Stimulated activated CD4-positive, alpha-beta T cell treated with anti-CD3 and anti-CD28 coated beads, TNF-alpha, amount 100 ng/mL, for 24 hours (primary cell): ENCODE results near the gene GLCCI1.
"Not testable (repeated sequence)": the region's sequence is repeated elsewhere in the genome, so short reads cannot be mapped to it uniquely, and the experiment has no call there.

Experiments used
- DNase-seq, 3 experiments: peaks; one replicate each; pipeline ENCODE4 v3.0.0-alpha.2; 2020; ENCODE audit warnings: low read depth in 3 of 3

Gene GLCCI1

DNA sequence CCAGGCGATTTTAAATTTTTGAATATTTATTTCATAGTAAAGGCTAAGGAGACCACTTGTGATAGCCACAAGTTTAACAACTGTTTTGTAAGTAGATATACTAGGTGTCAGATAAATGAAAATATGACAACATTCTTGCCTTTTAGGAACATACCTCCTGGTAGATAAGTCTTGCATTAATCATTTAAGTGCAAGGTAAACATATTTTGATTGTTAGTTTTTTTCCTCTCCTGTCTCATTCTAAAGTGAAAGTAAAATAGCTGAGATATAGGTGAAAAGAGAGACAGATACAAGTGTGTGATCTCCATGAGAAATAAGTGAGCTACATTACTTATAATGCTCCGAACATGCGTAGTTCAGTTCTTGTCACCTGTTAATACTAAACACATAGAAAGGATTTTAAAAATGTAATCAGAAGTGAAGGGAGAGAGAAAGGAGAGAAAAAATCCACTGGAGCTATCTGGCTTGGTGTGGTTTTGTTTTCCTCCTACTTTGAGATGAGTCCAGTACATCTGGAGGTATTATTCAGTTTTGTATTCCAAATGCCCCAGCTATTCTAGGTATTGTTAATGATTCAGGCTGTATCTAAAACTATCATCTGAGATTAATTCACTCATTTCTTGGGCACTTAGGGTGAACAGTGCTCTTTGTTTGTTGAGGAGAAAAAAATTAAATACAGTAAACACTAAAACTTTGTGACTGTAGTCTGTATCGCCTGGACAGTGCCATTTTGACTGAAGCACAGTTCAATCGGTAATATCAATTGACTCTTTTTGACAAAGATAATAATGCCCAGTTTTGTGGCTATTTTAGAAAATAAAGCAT lies 21.2 kb downstream of the GLCCI1 start:
- DNase-seq, result no peak

DNA sequence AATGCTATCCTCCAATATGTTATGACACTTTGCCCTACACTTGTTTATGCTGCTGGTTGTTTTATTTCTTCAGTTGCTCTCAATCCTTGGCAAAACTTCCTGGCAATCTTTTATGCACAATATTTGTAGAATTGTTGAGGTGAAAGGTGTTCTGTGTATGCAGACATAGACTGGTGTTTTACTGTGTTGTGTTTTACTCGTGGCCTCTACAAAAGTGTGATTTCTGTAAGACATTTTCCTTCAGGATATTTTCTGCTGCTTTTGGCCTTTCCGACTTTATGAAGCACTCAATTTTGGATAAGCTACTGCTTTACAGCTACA lies 21.8 kb downstream of the GLCCI1 start:
- no peak for DNase-seq

DNA sequence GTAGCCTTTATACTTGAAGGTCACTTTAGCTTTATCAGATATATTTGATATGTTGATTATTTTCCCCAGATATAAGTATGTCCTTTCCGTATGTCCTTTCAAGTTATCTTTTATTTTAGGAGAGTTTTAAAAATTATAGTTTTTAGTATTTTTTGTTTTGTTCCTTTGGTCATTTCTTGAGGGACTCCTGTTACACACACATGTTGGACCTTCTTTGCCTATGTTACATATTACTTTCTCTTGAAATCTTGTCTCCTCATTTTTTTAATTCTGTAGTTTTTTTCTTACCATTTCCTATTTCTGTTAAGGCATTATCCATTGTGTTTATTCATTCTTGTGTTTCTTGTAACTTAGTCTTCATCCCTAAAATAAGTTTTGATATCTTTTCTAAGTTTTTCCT lies 23.9 kb downstream of the GLCCI1 start:
- no peak for DNase-seq

DNA sequence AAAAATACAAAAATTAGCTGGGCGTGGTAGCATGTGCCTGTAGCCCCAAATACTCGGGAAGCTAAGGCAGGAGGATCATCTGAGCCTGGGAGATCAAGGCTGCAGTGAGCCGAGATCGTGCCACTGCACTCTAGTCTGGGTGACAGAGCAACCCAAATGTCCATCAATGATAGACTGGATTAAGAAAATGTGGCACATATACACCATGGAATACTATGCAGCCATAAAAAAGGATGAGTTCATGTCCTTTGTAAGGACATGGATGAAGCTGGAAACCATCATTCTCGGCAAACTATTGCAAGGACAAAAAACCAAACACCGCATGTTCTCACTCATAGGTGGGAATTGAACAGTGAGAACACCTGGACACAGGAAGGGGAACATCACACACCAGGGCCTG lies 26.8 kb downstream of the GLCCI1 start:
- DNase-seq, result not testable (repeated sequence)

DNA sequence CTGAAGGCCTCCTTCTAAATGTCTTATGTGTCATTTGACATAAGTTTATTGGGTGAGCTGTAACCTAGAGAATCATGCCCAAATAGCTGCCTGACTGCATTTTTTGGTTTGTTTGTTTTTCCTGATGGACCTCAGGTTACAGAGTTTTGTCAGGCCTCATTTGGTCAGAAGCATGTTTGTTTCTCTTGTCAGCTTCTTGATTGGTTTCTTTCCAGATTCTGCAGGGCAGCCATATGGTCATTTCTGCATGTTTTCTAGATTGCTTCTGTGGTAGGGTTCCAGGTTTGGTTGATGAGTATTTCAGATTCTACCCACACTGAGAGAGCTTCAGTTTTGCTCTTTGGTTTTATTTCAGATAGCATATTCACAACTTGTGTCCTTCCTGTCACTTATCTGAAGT lies 28.0 kb downstream of the GLCCI1 start:
- no peak for DNase-seq

DNA sequence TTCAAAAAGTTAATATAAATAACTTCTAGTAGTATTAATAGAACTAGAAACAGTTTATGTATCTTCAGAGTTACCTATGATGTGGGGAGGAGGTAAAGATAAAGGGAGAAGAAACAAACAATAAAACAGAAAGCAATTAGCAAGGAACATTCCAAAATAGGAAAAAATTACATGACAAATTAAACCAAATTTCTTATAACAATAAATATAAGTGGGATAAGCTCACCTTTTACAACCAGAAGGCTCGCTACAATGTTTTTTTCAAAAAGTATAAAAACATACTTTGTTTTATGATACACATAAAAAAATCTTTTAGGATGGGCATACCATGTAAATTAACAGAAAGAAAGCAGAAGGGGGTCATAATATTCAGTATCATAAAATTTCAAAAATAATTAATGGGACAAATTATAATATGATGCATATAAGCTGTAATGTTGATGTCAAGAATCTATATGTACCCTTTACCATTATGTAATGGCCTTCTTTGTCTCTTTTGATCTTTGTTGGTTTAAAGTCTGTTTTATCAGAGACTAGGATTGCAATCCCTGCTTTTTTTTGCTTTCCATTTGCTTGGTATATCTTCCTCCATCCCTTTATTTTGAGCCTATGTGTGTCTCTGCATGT lies 31.8 kb downstream of the GLCCI1 start:
- no peak for DNase-seq

DNA sequence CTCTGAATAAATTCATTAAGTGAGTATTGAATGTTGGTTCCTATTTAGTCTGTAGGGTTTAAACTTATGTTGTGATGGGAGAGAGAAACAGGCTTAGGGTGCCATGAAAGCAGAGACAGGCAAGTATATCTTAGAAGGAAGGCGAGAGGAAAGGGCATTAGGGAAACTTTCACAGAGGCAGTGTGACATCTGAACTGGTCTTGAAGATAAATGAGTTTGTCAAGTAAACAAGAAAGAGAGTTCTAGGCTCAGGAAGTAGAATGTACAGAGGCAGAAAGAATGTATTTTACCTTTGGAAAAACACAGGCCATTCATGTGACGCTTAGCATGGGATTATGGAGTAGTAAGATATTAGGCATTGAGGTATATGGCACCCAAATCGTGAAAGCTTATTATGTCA lies 34.5 kb downstream of the GLCCI1 start:
- DNase-seq, result no peak

DNA sequence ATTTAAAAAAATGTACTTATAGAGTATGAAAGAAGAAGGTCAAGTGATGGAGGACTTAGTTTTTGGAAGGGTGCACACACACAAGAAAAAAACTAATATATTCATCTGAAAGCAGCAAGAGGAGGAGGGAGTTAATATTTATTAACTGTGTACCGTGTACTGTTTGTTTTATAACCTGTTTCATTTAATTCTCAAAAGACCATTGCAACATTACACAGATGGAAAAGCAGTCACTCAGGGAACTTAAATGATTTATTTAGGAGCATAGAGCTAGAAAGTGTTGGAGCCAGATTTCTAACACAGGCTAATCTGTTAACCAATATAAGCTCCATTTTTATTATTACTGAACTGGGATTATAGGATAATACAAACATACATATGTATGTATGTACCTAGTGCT lies 36.7 kb downstream of the GLCCI1 start:
- DNase-seq, result no peak

DNA sequence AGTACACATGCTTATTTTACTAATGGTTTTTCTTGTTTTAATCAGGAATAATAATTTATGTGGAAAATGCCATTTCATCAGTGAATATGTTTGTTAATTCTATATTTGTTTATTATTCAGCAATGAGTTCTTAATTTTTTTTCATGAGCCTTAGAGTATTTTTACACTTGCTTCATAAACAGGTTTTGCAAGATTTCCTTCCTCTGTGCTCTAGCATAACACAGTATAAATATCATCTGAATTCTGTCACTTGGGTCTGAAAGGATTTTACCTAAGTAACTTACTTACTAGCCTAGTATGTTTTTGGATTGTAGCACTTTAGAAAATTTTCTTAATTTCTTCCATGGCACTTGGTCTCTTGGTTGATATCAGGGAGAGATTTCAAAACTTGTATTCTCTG lies 45.8 kb downstream of the GLCCI1 start:
- DNase-seq, result no peak

DNA sequence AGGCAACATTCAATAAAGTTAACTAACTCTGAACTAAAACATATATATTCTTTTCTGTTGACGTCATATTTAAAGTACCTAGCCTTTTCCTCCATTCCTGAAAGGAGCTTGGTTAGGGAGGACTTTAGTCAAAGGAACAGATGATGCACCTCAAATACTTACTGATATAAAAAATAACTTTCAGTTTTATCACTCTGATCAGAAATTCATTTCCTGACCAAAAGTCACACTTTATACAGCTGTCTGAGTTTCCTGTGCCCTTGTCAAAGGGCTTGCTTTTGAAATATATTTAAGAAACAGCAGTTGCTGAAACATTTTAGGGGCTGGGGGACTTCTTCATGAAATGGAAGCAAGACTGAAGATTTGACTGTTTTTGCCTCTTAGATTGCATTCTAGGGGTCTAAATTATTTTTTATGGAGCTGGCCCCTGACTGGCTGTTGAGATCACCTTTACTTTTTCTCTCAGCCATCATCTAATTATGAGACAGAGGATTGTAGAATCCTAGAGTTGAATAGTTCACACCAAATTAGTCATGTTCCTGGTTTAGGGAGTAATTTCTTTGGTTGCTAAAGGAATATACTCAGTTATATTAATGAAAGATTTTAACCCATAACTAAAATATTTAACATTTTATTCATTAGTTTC lies 46.6 kb downstream of the GLCCI1 start:
- DNase-seq, result no peak

DNA sequence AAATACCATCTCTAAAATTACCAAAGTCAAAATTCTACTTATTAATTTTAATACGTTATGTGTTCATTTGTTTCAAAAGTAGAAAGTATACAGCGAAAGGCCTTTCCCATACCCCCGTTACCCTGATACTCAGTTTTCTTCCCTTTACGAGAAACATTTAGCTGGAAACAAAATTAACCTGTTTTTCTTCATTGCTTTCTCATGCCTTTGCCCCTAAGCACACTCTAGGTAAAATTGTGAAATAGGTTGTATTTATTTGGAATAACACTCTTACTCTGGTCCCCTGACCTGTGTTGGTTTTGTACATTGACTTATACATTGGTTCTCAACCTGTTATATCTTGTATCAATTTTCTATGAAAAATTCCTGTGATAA lies 47.1 kb downstream of the GLCCI1 start:
- no peak for DNase-seq

DNA sequence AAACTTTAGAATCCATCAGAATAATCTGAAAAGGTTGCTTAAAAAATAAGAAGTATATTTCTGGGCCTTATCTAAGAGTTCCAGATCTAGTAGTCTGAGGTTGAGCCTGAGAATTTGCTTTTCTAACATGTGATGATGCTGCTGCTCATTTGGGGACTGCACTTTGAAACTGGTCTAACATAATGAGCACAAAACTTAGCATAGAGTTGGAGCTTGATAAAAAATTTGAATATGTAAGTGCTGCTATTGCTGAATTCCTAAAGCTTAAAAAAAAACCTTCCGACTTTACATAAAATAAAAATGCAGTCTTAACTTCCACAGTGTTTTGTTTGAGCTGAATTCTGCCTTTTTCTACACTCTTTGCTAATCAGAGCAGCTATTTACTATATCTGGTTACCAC lies 48.8 kb downstream of the GLCCI1 start:
- DNase-seq, result no peak

DNA sequence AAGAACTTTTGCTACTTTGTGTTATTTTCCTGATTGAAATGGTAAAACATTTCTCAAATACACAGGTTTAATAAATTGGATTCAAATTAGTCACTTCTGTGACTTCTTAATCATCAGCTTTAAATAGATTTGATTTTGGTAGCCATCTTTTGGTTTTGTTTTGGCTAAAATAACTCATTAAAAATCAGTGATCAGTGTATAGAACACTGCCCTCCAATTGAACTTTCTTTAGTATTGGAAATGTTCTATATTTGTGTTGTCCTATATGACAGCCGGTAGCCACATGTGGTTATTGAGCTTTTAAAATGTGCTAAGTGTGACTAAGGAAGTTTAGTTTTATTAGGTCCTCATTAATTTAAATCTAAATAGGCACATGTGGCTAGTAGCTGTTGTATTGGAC lies 50.4 kb downstream of the GLCCI1 start:
- DNase-seq, result no peak

DNA sequence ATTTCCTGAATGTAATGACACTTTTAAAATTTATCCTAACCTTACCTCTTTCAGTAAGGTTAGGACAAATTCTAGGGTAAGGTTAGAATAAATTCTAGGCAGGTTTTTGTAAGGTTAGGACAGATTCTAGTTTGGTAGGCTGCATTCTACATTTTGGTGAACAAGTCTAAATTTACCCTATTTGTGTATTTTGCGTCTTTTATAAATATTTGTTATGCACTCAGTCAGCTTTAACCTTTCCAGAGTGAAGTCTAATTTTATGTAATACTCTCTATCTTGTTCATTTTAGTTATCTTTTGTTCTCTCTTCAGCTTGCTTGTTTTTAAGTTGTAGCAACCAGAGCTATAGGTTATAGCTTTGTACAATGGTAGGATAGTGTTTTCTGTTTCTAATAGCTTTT lies 54.0 kb downstream of the GLCCI1 start:
- no peak for DNase-seq

DNA sequence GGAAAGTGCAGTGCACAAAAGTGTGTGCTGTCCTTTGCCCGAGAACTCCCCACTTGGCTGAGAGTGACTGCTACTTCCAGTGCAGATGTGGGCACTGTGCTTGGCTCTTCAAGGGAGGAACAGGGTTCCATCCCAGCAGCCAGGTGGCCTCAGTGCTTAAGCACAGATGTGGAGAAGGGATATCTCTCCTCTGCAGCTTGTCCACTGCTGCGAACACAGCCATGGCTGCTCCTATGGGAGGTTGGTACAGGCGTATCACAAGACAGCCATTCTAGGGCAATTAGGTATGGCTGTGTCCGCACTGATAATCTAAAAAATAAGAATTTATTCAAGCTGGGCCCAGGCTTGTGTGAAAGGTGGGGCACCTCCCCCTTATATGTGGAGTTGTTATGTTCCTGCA lies 66.6 kb downstream of the GLCCI1 start:
- DNase-seq, result no peak

DNA sequence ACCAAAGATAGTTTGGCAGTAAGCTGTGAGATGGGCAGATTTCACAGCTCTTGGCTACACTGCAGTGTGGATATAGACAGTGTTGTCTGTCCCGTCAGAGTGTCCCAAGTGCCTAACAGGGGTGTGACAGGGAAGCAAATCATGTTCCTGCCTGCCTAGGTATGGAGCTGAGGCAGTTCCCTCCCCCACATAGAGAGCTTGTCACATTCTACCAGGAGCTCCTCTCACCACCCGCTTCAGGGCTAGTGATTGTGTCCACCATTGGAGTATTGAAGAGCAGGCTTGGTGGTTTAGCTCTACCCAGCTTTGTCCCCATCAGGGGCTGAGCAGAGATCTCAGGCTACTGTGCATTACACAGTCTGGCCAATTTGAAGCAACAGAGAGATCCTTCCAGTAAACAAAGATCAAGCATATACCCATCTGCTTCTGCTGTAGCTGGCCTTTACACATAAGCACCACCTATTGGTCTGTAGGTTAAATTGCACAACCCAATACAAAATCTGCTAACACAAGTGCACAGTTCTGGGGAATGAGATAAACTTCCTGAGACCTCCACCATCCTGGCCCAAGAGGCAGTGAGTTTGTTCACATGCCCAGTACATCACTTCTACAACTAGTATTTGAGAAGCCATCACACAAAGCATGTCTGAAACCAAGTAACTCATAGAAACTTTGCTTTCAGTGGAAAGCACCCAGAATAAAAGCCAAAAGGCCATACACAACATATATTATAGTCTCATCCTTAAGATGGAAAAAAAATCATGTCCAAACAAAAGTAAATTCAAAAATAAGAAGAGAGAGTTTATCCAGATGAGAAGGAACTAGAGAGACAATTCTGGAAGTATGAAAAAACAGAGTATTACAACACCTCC lies 67.3 kb downstream of the GLCCI1 start:
- DNase-seq, result no peak

DNA sequence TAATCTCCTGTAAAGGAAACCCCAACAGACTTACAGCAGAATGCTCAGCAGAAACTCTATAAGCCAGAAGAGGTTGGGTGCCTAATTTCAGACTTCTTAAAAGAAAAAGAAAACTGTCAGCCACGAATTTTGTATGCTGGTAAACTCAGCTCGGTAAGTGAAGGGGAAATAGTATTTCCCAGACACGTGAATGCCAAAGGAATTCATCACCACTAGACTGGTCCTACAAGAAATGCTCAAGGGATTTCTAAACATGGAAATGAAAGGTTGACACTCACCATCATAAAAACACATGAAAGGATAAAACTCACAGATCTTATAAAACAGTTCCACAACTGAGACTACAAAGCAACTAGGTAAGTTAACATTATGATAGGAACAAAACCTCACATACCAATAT lies 68.6 kb downstream of the GLCCI1 start:
- DNase-seq, result no peak

DNA sequence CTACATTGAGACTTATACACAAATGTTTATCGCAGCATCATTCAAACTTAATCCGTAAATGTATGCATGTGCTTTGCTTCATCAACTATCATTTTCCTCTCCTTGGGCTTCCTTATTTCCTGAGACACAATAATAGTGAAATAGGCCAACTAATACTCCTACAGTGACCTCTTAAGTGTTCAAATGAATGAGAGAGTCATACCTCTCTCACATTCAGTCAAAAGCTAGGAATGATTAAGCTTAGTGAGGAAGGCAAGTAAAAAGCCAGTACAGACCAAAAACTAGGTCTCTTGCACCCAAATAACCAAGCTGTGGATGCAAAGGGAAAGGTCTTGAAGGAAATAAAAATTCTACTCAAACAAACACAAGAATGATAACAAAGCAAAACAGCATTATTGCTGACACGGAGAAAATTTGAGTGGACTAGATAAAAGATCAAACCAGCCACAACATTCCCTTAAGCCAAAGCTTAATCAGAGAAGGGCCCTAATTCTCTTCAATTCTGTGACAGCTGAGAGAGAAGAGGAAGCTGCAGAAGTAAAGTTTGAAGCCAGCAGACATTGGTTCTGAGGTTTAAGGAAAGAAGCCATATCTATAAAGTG lies 72.3 kb downstream of the GLCCI1 start:
- no peak for DNase-seq

DNA sequence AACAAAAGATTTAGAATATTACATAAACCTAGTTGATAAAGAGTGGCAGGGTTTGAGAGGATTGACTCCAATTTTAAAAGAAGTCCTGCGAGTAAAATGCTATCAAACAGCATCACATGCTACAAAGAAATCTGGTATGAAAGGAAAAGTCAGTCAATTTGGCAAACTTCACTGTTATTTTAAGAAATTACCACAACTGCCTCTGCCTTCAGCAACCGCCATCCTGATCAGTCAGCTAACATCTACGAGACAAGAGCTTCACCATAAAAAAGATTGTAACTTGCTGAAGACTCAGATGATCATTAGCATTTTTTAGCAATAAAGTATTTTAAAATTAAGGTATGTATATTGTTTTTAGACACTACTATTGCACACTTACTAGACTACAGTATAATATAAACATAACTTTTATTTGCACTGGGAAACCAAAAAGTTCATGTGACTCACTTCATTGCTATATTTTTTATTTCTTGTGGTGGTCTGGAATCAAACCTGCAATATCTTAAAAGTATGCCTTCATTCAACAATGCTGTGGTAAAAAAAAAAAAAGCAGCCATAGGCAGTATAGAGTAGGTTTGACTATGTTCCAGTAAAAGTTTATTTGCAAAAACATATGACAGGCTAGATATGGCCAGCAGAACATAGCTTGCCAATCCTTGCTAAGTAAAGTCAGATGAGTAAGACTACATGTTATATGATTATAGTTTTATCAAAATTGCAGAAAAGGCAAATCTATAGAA lies 74.4 kb downstream of the GLCCI1 start:
- DNase-seq, result no peak

DNA sequence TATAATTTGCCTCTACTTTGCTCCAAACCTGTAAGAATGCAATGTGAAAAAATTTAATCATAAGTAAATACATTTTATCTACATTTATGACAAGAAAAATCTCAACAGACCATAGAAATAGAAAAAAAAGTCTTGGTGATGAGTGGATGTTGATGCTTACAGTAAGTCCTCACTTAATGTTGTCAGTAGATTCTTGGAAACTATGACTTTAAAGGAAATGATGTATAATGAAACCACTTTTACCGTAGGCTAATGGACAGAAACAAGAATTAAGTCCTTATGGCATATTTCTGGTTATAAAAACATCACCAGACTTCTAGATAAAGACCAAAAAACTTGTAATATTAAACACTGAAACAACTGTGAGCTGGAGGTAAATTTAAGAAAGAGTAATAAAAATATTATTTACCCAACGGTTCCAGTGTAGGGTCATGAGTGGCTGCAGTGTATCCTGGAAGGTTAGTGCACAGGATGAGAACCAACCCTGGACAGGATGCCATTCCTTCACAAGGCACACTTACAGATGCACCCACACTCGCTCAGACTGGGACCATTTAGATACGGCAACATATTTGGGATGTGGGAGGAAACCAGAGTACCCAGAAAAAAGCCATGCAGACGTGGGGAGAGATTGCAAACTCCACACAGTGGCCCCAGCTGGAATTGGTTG lies 76.3 kb downstream of the GLCCI1 start:
- no peak for DNase-seq

DNA sequence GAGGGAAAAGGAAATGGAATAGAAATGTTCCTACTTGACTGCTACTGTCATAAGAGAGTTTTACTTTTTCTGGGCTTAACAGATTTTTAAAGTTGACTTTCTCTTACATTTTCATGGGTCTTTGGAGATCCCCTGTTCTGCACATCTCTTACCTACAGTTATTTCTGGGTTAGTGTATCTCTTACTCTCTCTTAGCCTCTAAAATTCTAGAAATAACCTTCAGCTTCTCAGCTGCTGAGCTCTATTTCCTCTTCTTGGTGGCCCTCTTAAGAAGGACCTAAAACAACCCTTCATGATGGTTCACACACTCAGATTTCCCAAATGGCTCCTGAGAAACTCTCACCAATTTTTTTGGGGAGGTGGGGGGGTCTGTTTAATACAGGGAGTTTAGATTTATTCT lies 79.5 kb downstream of the GLCCI1 start:
- not testable (repeated sequence) for DNase-seq
